ENCODE results near the gene C2orf49. TPM values are rescaled to one million over a fixed set of nuclear protein-coding genes. Genes with fewer than 3 reads are reported as not detected.

C2orf49 gene
- total RNA-seq, 2 donors from 2014 or later, result 18.1 to 21.5 TPM

GRCh38 chr2:105375001-105375561 is 37.7 kb downstream of the C2orf49 start:
- peaks cover 2% of the 10 kb centered on the region for H3K36me3 Mint-ChIP-seq (ENCODE audit: low read depth)
- H3K4me3 Mint-ChIP-seq, result no peak overlapping the region
- DNase-seq (no peak), ATAC-seq (no peak)
- no peak overlapping the region for H3K27ac Mint-ChIP-seq
- H3K9me3 ChIP-seq (ENCODE audit: control insufficient read depth, low read length, poor library complexity, severe bottlenecking), result no peaks in the 10 kb centered on the region
- peaks cover 19% of the 10 kb centered on the region for H3K4me1 Mint-ChIP-seq
- H3K27me3 Mint-ChIP-seq, result peaks cover 14% of the 10 kb centered on the region

DNA sequence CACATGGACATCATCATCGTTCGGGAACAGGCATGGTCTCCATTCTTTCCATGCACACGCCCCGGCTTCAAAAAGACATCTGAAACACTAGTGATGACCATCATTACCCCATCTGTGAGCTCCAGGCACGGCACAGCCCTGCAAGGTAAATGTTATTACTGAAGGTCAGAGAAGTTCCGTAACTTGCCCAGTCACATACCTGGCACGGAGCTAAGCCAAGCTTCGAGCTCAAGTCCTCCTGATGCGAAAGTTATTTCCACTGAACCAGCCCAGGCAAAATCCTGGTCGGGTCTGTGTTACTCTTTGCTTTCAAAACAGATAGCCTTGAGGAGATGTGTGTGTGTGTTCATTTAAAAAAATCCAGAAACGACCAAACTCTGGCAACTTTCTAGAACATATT is 38.7 kb downstream of the C2orf49 start:
- peaks cover 2% of the 10 kb centered on the region for H3K36me3 Mint-ChIP-seq (ENCODE audit: low read depth)
- peaks cover 12% of the 10 kb centered on the region for H3K27me3 Mint-ChIP-seq
- no peaks in the 10 kb centered on the region for H3K9me3 ChIP-seq (ENCODE audit: control insufficient read depth, low read length, poor library complexity, severe bottlenecking)
- no peak overlapping the region for H3K4me3 Mint-ChIP-seq
- peaks cover 20% of the 10 kb centered on the region for H3K4me1 Mint-ChIP-seq
- no peak for DNase-seq
- H3K27ac Mint-ChIP-seq, result no peak overlapping the region
- ATAC-seq, result no peak

DNA sequence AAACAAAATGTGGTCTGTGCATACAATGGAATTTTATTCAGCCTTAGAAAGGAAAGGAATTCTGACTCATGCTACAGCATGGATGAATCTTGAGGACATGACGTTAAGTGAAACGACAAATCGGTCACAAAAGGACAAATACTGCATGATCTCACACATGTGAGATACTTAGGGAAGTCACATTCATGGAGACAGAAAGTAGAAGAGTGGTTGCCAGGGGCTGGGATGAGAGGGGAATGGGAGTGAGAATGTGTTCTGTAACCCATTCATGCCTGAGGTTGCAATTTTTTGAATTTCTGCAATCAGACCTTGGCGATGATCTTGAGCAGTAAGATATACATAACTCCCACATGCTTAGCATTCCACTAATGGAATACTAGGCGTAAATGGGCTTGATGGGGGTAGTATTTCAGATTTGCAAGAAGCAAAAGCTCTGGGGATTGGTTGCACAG is 39.5 kb downstream of the C2orf49 start:
- H3K27ac Mint-ChIP-seq, result no peak overlapping the region

GRCh38 chr2:105377871-105378270 is 40.5 kb downstream of the C2orf49 start:
- Mint-ChIP-seq H3K4me3 (no peak overlapping the region), H3K4me1 (peaks cover 18% of the 10 kb centered on the region), H3K36me3 (ENCODE audit: low read depth) (peaks cover under 1% of the 10 kb centered on the region), H3K27ac (no peak overlapping the region), H3K27me3 (peaks cover 11% of the 10 kb centered on the region)
- DNase-seq (no peak), ATAC-seq (no peak)
- H3K9me3 ChIP-seq (ENCODE audit: control insufficient read depth, low read length, poor library complexity, severe bottlenecking), result no peaks in the 10 kb centered on the region

More for the DNA sequence above, 39.5 kb downstream of the C2orf49 start:
- ATAC-seq, result no peak
- no peaks in the 10 kb centered on the region for H3K9me3 ChIP-seq (ENCODE audit: control insufficient read depth, low read length, poor library complexity, severe bottlenecking)
- Mint-ChIP-seq H3K27me3 (peaks cover 12% of the 10 kb centered on the region), H3K4me3 (no peak overlapping the region), H3K36me3 (ENCODE audit: low read depth) (peaks cover 2% of the 10 kb centered on the region), H3K4me1 (peaks cover 20% of the 10 kb centered on the region)
- DNase-seq, result no peak

GRCh38 chr2:105378276-105378840 is 41.0 kb downstream of the C2orf49 start:
- peaks cover 13% of the 10 kb centered on the region for H3K4me1 Mint-ChIP-seq
- no peak overlapping the region for H3K27ac Mint-ChIP-seq
- H3K27me3 Mint-ChIP-seq, result peaks cover 6% of the 10 kb centered on the region
- H3K9me3 ChIP-seq (ENCODE audit: control insufficient read depth, low read length, poor library complexity, severe bottlenecking), result no peaks in the 10 kb centered on the region
- H3K36me3 Mint-ChIP-seq (ENCODE audit: low read depth), result no peaks in the 10 kb centered on the region
- H3K4me3 Mint-ChIP-seq, result no peak overlapping the region
- DNase-seq (no peak), ATAC-seq (no peak)

GRCh38 chr2:105378921-105379383 is 41.6 kb downstream of the C2orf49 start:
- H3K36me3 Mint-ChIP-seq (ENCODE audit: low read depth), result no peaks in the 10 kb centered on the region
- peaks cover 10% of the 10 kb centered on the region for H3K4me1 Mint-ChIP-seq
- no peak overlapping the region for H3K4me3 Mint-ChIP-seq
- DNase-seq (no peak), ATAC-seq (no peak)
- peaks cover 6% of the 10 kb centered on the region for H3K27me3 Mint-ChIP-seq
- H3K9me3 ChIP-seq (ENCODE audit: control insufficient read depth, low read length, poor library complexity, severe bottlenecking), result no peaks in the 10 kb centered on the region
- H3K27ac Mint-ChIP-seq, result no peak overlapping the region

DNA sequence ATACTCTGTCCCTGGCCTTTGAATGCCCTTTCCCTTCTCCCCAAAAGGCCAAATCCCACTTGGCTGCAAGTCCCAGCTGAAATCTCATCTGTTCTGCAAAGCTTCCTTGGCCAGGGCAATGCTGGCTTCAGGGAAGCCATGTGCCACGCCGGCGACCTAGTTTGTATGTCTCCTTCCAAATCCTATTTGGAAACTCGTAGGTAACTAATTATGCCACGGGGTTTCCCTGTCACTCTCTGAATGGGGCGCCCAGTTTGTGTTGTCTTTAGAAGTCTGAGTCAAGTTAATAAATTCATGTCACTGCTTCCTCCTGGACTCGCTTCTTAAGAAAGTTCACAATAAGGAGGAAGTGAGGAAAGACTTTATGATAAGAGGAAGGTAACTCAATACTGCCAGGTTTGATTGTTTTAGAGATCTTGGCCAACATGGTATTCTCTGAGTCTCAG is 42.4 kb downstream of the C2orf49 start:
- DNase-seq (no peak), ATAC-seq (no peak)
- H3K9me3 ChIP-seq (ENCODE audit: control insufficient read depth, low read length, poor library complexity, severe bottlenecking), result no peaks in the 10 kb centered on the region
- peak overlapping the region; percentile 49 for H3K27ac Mint-ChIP-seq
- H3K4me3 Mint-ChIP-seq, result no peak overlapping the region
- H3K36me3 Mint-ChIP-seq (ENCODE audit: low read depth), result no peaks in the 10 kb centered on the region
- H3K27me3 Mint-ChIP-seq, result peaks cover 9% of the 10 kb centered on the region
- peaks cover 6% of the 10 kb centered on the region for H3K4me1 Mint-ChIP-seq

- H3K9me3 ChIP-seq (ENCODE audit: control insufficient read depth, low read length, poor library complexity, severe bottlenecking), result no peaks in the 10 kb centered on the region
- no peak for ATAC-seq
- no peak for DNase-seq
- H3K27ac Mint-ChIP-seq, result peak overlapping the region; percentile 49
- H3K36me3 Mint-ChIP-seq (ENCODE audit: low read depth), result peaks cover 2% of the 10 kb centered on the region
- peaks cover 14% of the 10 kb centered on the region for H3K27me3 Mint-ChIP-seq
- no peak overlapping the region for H3K4me3 Mint-ChIP-seq
- peaks cover 6% of the 10 kb centered on the region for H3K4me1 Mint-ChIP-seq
Observed at GRCh38 chr2:105380432-105381100, 43.2 kb downstream of the C2orf49 start.

DNA sequence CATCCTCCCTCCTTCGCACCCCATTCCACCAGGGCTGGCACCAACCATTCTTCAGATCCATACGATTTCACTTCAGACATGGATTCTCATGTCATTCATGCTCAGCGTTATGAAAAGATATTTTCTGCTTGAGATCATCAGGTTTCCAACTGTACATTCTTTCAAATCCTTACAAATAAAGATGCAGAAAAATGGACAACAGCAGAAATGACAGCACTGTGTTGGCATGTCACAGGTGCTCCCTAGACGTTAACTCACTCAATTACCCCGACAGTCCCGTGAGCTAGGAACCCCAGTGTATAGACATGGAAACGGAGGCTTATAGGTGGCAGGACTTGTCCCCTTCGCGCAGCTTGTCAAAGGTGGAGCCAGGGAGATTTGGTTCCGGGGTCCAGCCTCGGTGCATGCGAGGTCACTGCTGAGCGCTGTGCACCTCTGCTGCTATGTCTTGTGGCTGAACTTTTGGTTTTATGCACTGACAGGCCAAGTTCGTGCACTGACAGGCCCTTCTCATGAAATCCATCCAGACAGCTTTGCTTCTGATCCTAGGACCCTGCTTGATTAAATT is 43.8 kb downstream of the C2orf49 start:
- Mint-ChIP-seq H3K36me3 (ENCODE audit: low read depth) (peaks cover 2% of the 10 kb centered on the region), H3K27me3 (peaks cover 14% of the 10 kb centered on the region), H3K27ac (no peak overlapping the region), H3K4me1 (peaks cover 6% of the 10 kb centered on the region), H3K4me3 (no peak overlapping the region)
- DNase-seq (no peak), ATAC-seq (no peak)
- no peaks in the 10 kb centered on the region for H3K9me3 ChIP-seq (ENCODE audit: control insufficient read depth, low read length, poor library complexity, severe bottlenecking)

GRCh38 chr2:105382177-105382576 is 44.8 kb downstream of the C2orf49 start:
- H3K9me3 ChIP-seq (ENCODE audit: control insufficient read depth, low read length, poor library complexity, severe bottlenecking), result no peaks in the 10 kb centered on the region
- H3K4me1 Mint-ChIP-seq, result peaks cover 6% of the 10 kb centered on the region
- DNase-seq (no peak), ATAC-seq (no peak)
- no peak overlapping the region for H3K27ac Mint-ChIP-seq
- H3K4me3 Mint-ChIP-seq, result no peak overlapping the region
- H3K36me3 Mint-ChIP-seq (ENCODE audit: low read depth), result peaks cover 2% of the 10 kb centered on the region
- H3K27me3 Mint-ChIP-seq, result peaks cover 14% of the 10 kb centered on the region

DNA sequence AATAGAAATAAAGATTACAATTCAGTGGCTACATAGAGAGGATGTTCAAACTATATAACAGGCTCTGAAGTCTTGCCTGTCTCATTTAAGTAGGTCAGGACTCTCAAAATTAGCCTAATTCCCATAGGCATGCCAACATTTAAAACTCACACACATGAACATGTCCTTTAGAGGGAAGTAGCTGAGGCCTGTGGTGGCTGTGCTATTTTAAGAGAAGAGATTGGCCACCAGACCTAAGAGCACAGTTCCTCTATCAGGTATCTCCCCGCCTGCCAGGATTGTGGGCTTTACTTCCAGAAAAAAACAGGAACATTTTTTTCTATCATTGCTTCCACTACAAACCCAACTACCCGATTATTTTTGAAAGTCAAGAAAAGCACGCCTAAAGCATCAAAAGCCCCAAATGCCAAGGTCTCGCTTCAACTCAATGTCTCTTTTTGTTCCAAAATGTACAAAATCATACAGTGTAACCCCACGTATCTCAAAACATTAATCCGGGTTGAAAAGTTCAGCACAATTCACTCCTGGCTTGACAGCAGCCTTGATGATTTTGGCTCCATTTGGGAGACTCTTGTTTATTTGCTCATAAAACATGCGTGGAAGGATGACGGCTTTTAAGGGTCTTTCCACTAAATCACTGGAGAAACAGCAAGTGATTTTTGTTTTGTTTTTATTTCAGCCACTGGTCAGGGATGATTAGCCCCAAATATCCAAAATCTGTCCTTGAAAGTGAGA is 46.3 kb downstream of the C2orf49 start:
- no peak for ATAC-seq
- Mint-ChIP-seq H3K36me3 (ENCODE audit: low read depth) (peaks cover 2% of the 10 kb centered on the region), H3K4me3 (no peak overlapping the region), H3K27me3 (peaks cover 14% of the 10 kb centered on the region), H3K4me1 (peaks cover 6% of the 10 kb centered on the region), H3K27ac (no peak overlapping the region)
- no peak for DNase-seq
- no peaks in the 10 kb centered on the region for H3K9me3 ChIP-seq (ENCODE audit: control insufficient read depth, low read length, poor library complexity, severe bottlenecking)

DNA sequence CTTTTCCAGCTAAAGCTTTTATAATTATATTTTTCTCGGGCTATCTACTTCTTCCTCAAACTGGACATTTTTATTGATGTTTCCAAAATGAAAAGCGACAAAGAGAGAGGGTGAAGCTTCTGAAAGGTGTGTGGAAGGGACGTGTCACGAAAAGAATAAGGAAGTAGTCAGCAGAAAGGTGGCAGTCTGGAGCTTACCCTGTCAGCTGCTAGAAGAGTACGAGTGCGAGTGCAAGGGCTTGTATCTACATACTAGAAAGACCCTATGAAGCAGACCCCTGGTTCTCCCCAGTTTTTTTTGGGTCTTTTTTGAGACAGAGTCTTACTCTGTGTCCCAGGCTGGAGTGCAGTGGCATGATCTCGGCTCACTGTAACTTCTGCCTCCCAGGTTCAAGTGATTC is 46.9 kb downstream of the C2orf49 start:
- peaks cover 2% of the 10 kb centered on the region for H3K36me3 Mint-ChIP-seq (ENCODE audit: low read depth)
- no peak for ATAC-seq
- no peak overlapping the region for H3K27ac Mint-ChIP-seq
- H3K4me1 Mint-ChIP-seq, result peaks cover 6% of the 10 kb centered on the region
- peaks cover 14% of the 10 kb centered on the region for H3K27me3 Mint-ChIP-seq
- no peak overlapping the region for H3K4me3 Mint-ChIP-seq
- no peak for DNase-seq
- no peaks in the 10 kb centered on the region for H3K9me3 ChIP-seq (ENCODE audit: control insufficient read depth, low read length, poor library complexity, severe bottlenecking)

DNA sequence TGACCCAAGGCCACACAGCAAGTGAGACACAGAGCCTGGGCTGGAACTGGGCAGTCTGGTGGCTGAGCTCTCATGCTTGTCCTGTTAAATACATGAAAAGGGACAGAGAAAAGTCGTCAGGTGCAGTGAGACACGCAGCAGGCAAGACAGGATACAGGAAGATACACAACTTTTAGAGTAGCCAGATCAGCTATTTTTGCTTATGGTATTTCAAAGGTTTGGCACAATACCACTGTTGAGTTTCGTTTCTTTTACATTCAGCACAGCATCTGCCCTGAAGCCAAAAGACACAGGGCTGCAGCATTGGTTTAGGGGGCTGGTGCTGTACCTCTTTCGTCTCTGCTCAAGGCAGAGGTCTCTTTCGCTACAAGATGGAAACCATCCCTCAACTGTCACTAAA is 47.5 kb downstream of the C2orf49 start:
- no peaks in the 10 kb centered on the region for H3K9me3 ChIP-seq (ENCODE audit: control insufficient read depth, low read length, poor library complexity, severe bottlenecking)
- Mint-ChIP-seq H3K4me1 (peaks cover 3% of the 10 kb centered on the region), H3K4me3 (no peak overlapping the region), H3K27me3 (peaks cover 9% of the 10 kb centered on the region), H3K27ac (no peak overlapping the region), H3K36me3 (ENCODE audit: low read depth) (peaks cover 2% of the 10 kb centered on the region)
- DNase-seq (no peak), ATAC-seq (no peak)

Measured in T-helper 17 cell (primary cell).